Left ventricle myocardium inferior (tissue), 1 donor: Measurements from ENCODE around the gene ZSWIM5. TPM values are rescaled to one million over a fixed set of nuclear protein-coding genes. Genes with fewer than 3 reads are reported as not detected.
"Not testable (repeated sequence)": the region's sequence is repeated elsewhere in the genome, so short reads cannot be mapped to it uniquely, and the experiment has no call there.

Experiments used
- DNase-seq: peaks from one replicate; pipeline ENCODE4 v3.0.0-alpha.2; 2020
- H3K27ac ChIP-seq: fragments of 200-600 bp; replicated peaks from 2 replicates; pipeline ENCODE4 v1.8.0; 2021
- H3K27me3 ChIP-seq: fragments of 200-600 bp; 2 replicates; pipeline ENCODE4 v1.8.0; 2021; ENCODE audit warnings: low read depth
- H3K36me3 ChIP-seq: fragments of 200-600 bp; 2 replicates; pipeline ENCODE4 v1.8.0; 2021
- H3K4me1 ChIP-seq: fragments of 200-600 bp; 2 replicates; pipeline ENCODE4 v1.8.0; 2021
- H3K4me3 ChIP-seq: fragments of 200-600 bp; 2 replicates; pipeline ENCODE4 v1.8.0; 2021; ENCODE audit warnings: mild to moderate bottlenecking, moderate library complexity
- H3K9me3 ChIP-seq: fragments of 200-600 bp; replicated peaks from 2 replicates; pipeline ENCODE4 v1.8.0; 2021
- CTCF ChIP-seq: fragments of 200-600 bp; IDR thresholded peaks from 2 replicates; pipeline ENCODE4 v1.8.0; 2021; ENCODE audit warnings: antibody characterized with exemption, mild to moderate bottlenecking, borderline replicate concordance
- intact Hi-C: fragments of 100-400 bp; cut with micrococcal nuclease; formaldehyde crosslinking; loops from one replicate; pipeline ENCODE4 v1.11.0; 2022
- total RNA-seq: library from RNA; stranded (reverse); fragmentation: NEBNext Ultra II Directional; extraction: Animal tissue kit (Norgen Biotek cat#: 25700); gene quantifications from one replicate; pipeline ENCODE4 v1.2.1, GENCODE V29; 2021
- donor health status: DM: no; HTN: yes; CAD: no; lungs with severe emphysema.

The ZSWIM5 gene
- total RNA-seq, 1 donor from 2014 or later = 0.93 TPM

DNA sequence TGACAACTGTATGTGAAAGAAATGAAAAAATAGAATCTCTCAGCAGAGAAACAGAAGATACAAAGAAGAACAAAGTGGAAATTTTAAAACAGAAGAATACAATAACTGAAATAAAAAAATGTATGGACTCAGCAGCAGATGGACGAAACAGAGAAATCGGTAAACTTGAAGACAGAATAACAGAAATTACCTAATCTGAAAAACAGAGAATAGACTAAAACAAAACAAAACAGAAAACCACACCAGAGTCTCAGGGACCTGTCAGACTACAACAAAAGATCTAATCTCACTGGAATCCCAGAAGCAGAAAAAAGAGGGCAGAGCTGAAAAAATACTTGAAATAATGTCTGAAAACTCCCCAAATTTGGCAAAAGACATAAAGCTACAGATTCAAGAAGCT, 83.0 kb downstream of the ZSWIM5 start:
- no peaks in the 10 kb centered on the region for H3K27me3 ChIP-seq
- no peaks in the 10 kb centered on the region for H3K36me3 ChIP-seq
- no peak for TF ChIP-seq CTCF
- H3K4me3 ChIP-seq = no peak overlapping the region
- H3K27ac ChIP-seq = no peak overlapping the region
- intact Hi-C loops = no loop called here
- no peaks in the 10 kb centered on the region for H3K9me3 ChIP-seq
- no peak for DNase-seq
- H3K4me1 ChIP-seq = no peaks in the 10 kb centered on the region

- Histone ChIP-seq H3K36me3 (no peaks in the 10 kb centered on the region), H3K4me1 (no peaks in the 10 kb centered on the region), H3K9me3 (no peaks in the 10 kb centered on the region), H3K27ac (no peak overlapping the region), H3K27me3 (no peaks in the 10 kb centered on the region), H3K4me3 (no peak overlapping the region)
- DNase-seq = no peak
- no peak for TF ChIP-seq CTCF
- intact Hi-C loops = no loop called here
Observed at GRCh38 chr1:45122724-45123123, 83.7 kb downstream of the ZSWIM5 start.

- H3K4me3 ChIP-seq = no peak overlapping the region
- no peaks in the 10 kb centered on the region for H3K9me3 ChIP-seq
- no peaks in the 10 kb centered on the region for H3K27me3 ChIP-seq
- no peak overlapping the region for H3K27ac ChIP-seq
- no peaks in the 10 kb centered on the region for H3K4me1 ChIP-seq
- no peak for TF ChIP-seq CTCF
- intact Hi-C loops = no loop called here
- H3K36me3 ChIP-seq = no peaks in the 10 kb centered on the region
- no peak for DNase-seq
Observed at GRCh38 chr1:45117766-45118165, 88.6 kb downstream of the ZSWIM5 start.

DNA sequence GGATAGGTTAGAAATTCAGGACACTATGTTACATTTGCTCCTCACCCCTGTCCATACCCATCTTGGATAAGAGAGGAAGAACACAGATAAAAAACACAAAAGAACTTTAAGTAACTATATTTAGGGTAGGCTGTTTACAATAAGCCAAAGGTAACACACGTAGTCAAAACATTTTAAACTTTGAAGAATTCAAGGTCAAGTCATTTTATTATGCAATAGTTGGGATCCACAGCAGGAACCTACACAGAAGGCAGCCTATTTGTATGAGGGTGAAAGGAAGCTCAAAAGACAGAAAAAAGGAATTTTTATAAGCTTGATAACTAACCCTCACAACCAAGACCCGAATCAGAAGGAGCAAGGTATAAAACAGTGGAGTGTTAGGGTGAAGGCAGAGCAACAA, 89.6 kb downstream of the ZSWIM5 start:
- no peak for DNase-seq
- intact Hi-C loops = no loop called here
- H3K9me3 ChIP-seq = no peaks in the 10 kb centered on the region
- H3K4me3 ChIP-seq = no peak overlapping the region
- no peak for TF ChIP-seq CTCF
- H3K36me3 ChIP-seq = no peaks in the 10 kb centered on the region
- no peak overlapping the region for H3K27ac ChIP-seq
- H3K27me3 ChIP-seq = no peaks in the 10 kb centered on the region
- no peaks in the 10 kb centered on the region for H3K4me1 ChIP-seq

- H3K27ac ChIP-seq = no peak overlapping the region
- peaks cover 4% of the 10 kb centered on the region for H3K9me3 ChIP-seq
- DNase-seq = no peak
- TF ChIP-seq CTCF = no peak
- no peaks in the 10 kb centered on the region for H3K36me3 ChIP-seq
- no peaks in the 10 kb centered on the region for H3K27me3 ChIP-seq
- intact Hi-C loops = no loop called here
- H3K4me3 ChIP-seq = no peak overlapping the region
- no peaks in the 10 kb centered on the region for H3K4me1 ChIP-seq
Observed at GRCh38 chr1:45116340-45116739, 90.1 kb downstream of the ZSWIM5 start.

- H3K4me3 ChIP-seq, intact Hi-C loops, H3K4me1 ChIP-seq, H3K27me3 ChIP-seq, H3K9me3 ChIP-seq, H3K36me3 ChIP-seq, DNase-seq, H3K27ac ChIP-seq: not testable (repeated sequence)
Observed at GRCh38 chr1:45115198-45115597, 91.2 kb downstream of the ZSWIM5 start.
